ENCODE data around the gene LRRFIP2.

DNA sequence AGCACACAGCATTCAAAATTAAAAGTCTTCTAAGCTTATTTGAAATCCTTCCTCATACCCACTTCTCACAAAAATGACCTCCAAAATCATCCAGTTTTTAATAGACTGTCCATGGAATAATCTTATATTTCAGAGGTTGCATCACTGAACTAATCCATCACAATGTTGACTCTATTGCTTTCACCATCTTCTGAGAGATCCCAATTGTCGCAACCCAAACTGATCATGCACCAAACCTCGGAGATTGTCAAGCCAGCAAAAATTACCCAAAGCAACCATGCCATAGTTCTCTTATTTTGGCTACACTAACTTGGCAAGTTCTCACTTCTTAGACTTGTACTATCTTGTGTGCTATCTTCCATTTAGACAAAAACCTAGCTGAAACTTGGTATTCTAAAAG lies 75.5 kb downstream of the LRRFIP2 start:
- TF ChIP-seq SCRT2 (tag by site-specific recombination; IDR thresholded peaks at IDR 0.05) (no peak), ZNF768 (tag by site-specific recombination; IDR thresholded peaks at IDR 0.05) (no peak), ZNF274 (IDR thresholded peaks at IDR 0.05; ENCODE audit: low read length) (no peak), ZNF274 (tag by site-specific recombination; IDR thresholded peaks at IDR 0.05; ENCODE audit: borderline replicate concordance) (no peak), ZNF133 (tag by site-specific recombination; IDR thresholded peaks at IDR 0.05) (no peak), ZNF785 (tag by site-specific recombination; IDR thresholded peaks at IDR 0.05) (no peak), SALL2 (tag by site-specific recombination; IDR thresholded peaks at IDR 0.05; ENCODE audit: borderline replicate concordance) (no peak), SP2 (tag by site-specific recombination; IDR thresholded peaks at IDR 0.05) (no peak), PRDM1 (tag by site-specific recombination; IDR thresholded peaks at IDR 0.05) (no peak)
- TF ChIP-seq, protein P1, sequence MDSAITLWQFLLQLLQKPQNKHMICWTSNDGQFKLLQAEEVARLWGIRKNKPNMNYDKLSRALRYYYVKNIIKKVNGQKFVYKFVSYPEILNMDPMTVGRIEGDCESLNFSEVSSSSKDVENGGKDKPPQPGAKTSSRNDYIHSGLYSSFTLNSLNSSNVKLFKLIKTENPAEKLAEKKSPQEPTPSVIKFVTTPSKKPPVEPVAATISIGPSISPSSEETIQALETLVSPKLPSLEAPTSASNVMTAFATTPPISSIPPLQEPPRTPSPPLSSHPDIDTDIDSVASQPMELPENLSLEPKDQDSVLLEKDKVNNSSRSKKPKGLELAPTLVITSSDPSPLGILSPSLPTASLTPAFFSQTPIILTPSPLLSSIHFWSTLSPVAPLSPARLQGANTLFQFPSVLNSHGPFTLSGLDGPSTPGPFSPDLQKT (IDR thresholded peaks at IDR 0.05; ENCODE audit: borderline replicate concordance, low read depth, low read length), result no peak
- TF ChIP-seq, protein P2, sequence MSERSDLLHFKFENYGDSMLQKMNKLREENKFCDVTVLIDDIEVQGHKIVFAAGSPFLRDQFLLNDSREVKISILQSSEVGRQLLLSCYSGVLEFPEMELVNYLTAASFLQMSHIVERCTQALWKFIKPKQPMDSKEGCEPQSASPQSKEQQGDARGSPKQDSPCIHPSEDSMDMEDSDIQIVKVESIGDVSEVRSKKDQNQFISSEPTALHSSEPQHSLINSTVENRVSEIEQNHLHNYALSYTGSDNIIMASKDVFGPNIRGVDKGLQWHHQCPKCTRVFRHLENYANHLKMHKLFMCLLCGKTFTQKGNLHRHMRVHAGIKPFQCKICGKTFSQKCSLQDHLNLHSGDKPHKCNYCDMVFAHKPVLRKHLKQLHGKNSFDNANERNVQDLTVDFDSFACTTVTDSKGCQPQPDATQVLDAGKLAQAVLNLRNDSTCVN (tag by site-specific recombination; optimal IDR thresholded peaks at IDR 0.05), result no peak
- TF ChIP-seq, protein P3, sequence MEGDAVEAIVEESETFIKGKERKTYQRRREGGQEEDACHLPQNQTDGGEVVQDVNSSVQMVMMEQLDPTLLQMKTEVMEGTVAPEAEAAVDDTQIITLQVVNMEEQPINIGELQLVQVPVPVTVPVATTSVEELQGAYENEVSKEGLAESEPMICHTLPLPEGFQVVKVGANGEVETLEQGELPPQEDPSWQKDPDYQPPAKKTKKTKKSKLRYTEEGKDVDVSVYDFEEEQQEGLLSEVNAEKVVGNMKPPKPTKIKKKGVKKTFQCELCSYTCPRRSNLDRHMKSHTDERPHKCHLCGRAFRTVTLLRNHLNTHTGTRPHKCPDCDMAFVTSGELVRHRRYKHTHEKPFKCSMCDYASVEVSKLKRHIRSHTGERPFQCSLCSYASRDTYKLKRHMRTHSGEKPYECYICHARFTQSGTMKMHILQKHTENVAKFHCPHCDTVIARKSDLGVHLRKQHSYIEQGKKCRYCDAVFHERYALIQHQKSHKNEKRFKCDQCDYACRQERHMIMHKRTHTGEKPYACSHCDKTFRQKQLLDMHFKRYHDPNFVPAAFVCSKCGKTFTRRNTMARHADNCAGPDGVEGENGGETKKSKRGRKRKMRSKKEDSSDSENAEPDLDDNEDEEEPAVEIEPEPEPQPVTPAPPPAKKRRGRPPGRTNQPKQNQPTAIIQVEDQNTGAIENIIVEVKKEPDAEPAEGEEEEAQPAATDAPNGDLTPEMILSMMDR (tag by site-specific recombination; IDR thresholded peaks at IDR 0.05), result no peak

All from HEK293 (cell line).